ENCODE measurements around the gene GP1BB.

GP1BB gene

DNA sequence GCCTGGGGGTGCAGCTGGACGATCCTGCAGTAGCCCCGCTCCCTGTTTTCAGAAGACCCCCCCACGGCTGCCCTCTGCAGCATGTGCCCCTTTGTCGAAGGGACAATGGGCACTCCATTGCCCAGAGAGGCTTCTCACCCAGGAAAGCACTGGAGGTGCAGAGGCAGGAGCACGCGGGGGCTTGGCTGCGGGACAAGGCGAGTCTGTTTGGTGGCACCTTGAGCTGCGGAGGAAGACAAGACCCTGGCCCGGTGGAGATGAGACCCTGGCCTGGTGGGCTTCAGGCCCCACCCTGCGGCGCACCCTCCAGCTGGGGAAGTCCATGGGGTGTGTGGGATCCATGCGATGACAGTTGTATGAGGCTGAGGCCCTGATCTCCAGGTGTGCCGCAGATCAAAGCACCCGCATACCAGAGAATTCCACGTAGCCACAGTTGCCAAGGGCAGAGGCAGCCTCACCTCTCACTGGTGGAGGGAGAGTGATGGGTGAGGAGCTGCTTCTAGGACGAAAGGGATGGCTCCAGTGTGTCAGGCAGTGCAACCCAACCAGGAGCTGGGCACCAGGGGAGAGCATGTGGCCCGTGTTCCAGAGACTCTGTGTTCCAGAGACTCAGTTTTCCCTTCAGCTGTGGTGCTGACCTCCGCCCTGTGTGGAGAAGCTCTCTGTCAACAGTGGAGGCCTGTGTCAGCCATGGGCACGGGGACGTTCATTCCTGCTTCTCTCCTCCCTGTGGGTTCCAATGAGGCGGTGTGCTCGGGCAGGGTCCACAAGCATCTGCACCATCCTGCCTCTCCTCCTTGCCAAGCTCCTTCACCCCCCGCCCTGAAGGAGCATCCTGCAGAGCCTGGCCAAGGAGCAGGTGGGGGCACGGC lies 47.2 kb downstream of the GP1BB start:
- no peak for DNase-seq

GRCh38 chr22:19772422-19772672 lies 49.0 kb downstream of the GP1BB start:
- no peak for DNase-seq

DNA sequence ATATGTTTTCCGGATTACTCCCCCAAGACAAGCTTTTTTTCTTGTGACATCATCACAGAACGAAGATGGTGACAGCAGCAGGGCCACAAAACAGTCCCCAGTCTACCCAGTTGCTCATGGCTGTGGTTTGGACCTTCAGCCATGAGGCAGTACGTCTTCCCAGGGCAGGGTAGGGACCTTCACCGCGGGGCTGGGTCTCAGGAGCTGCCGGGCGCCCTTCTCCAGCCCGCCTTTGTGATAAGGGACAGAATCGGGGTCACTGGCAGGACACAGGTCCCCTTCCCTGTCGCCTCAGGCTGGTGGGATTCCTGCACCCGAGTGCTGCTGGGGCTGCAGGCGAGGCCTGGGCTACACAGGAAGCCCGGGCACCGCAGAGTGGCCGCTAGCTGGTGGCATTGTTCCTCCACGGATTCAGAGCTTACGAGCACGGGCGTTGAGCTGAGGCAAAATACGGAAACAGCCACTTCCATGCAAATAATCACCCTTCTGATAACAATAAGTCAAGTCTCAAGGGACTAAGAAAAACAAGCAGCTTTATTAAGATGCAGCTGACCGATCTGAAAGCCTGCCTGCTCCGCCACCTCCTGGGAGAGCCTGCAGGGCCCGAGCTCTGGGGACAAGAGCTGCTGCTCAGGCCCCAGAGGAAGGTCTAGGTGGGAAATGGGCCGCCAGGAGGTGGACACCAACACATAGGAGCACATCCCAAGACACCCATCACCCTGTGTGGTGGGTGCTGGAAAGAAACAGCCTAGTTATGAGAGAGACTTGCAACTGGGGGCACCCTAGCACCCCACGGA lies 49.5 kb downstream of the GP1BB start:
- no peak for DNase-seq

GRCh38 chr22:19773470-19774040 lies 50.2 kb downstream of the GP1BB start:
- DNase-seq = no peak
